Left renal pelvis (tissue), 4 donors: ENCODE measurements around the gene EHD3. TPM values are rescaled to one million over a fixed set of nuclear protein-coding genes. Genes with fewer than 3 reads are reported as not detected.

Source experiments
- polyA plus RNA-seq, 4 donors: library from polyadenylated mRNA; unstranded; fragments of 120-200 nt; gene quantifications; one replicate each; pipeline ENCODE4 v1.2.1, GENCODE V29; 2013; ENCODE audit not compliant: insufficient read length in 4 of 4

EHD3 gene
- polyA plus RNA-seq, 4 donors = 9.8 to 30.5 (median 24.6) TPM

Other genes with a start within 250 kb of the EHD3 start
- 10 to 100 TPM in 3 of 4 donors, 1 to 10 TPM in 1; 4.9 to 47.3 (median 34.2) TPM for gene GALNT14, start 95.7 kb upstream of the EHD3 start, polyA plus RNA-seq
- gene CAPN14, start 16.6 kb upstream of the EHD3 start, polyA plus RNA-seq = under 1 TPM; 0.04 to 0.09 (median 0.07) TPM
- gene XDH, start 180.6 kb downstream of the EHD3 start, polyA plus RNA-seq = under 1 TPM; 0.04 to 0.16 (median 0.10) TPM